ENCODE data around the gene TPRA1. TPM values are rescaled to one million over a fixed set of nuclear protein-coding genes. Genes with fewer than 3 reads are reported as not detected.

TPRA1 gene
- total RNA-seq, 1 experiment from 2014 or later: 35.1 TPM

DNA sequence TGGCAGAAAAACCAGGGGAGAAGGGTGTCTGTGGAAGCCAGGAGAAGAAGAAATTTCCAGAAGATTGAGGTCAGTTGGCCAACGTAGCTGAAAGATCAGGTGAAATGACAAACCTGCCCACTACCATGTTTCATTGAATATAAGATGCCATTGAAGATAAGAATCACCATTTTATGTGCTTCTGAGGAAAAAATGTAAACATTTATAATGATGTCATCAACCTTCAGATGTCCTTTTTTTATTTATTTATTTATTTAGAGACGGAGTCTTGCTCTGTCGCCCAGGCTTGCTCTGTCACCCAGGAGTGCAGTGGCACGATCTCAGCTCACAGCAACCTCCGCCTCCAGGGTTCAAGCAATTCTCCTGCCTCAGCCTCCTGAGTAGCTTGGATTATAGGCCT lies 33.5 kb upstream of the TPRA1 start (continued):
- TF ChIP-seq REST (IDR thresholded peaks at IDR 0.05; ENCODE audit: low read depth): no peak
- TF ChIP-seq ZNF274 (IDR thresholded peaks at IDR 0.05; ENCODE audit: low read depth, low read length): no peak
- TF ChIP-seq, protein P1, sequence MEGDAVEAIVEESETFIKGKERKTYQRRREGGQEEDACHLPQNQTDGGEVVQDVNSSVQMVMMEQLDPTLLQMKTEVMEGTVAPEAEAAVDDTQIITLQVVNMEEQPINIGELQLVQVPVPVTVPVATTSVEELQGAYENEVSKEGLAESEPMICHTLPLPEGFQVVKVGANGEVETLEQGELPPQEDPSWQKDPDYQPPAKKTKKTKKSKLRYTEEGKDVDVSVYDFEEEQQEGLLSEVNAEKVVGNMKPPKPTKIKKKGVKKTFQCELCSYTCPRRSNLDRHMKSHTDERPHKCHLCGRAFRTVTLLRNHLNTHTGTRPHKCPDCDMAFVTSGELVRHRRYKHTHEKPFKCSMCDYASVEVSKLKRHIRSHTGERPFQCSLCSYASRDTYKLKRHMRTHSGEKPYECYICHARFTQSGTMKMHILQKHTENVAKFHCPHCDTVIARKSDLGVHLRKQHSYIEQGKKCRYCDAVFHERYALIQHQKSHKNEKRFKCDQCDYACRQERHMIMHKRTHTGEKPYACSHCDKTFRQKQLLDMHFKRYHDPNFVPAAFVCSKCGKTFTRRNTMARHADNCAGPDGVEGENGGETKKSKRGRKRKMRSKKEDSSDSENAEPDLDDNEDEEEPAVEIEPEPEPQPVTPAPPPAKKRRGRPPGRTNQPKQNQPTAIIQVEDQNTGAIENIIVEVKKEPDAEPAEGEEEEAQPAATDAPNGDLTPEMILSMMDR (IDR thresholded peaks at IDR 0.05 in 2 of 3, conservative IDR thresholded peaks at IDR 0.05 in 1 of 3; ENCODE audit: borderline replicate concordance in 1 of 3, insufficient read depth in 1 of 3, low read depth in 2 of 3, low read length in 2 of 3): no peak
- no peak for TF ChIP-seq EGR1 (IDR thresholded peaks at IDR 0.05; ENCODE audit: low read depth)

- POLR2A ChIA-PET: no interaction called here
- H3K9me3 ChIP-seq (ENCODE audit: control insufficient read depth in 1 of 2, insufficient read depth in 1 of 2, low read depth in 1 of 2, low read length in 2 of 2): no peaks in the 10 kb centered on the region
- no peak overlapping the region for H3K4me3 ChIP-seq (replicated peaks in 1 of 2; ENCODE audit: low read depth in 1 of 2, low read length in 2 of 2)
- no peak for TF ChIP-seq SRF (IDR thresholded peaks at IDR 0.05; ENCODE audit: low read depth)
- TF ChIP-seq ZFX (IDR thresholded peaks at IDR 0.05): no peak
- TF ChIP-seq RAD21 (IDR thresholded peaks at IDR 0.05; ENCODE audit: low read depth): no peak
- no peak for TF ChIP-seq JUND (IDR thresholded peaks at IDR 0.05)
- no peak for TF ChIP-seq EZH2 (IDR thresholded peaks at IDR 0.05)
- TF ChIP-seq EGR1 (IDR thresholded peaks at IDR 0.05; ENCODE audit: low read depth): no peak
- TF ChIP-seq ZNF274 (IDR thresholded peaks at IDR 0.05; ENCODE audit: low read depth, low read length): no peak
- TF ChIP-seq EZH2phosphoT487 (IDR thresholded peaks at IDR 0.05; ENCODE audit: borderline replicate concordance): no peak
- no peak for TF ChIP-seq TCF7L2 (IDR thresholded peaks at IDR 0.05; ENCODE audit: borderline replicate concordance, extremely low read depth, insufficient read depth, insufficient read length)
- TF ChIP-seq, protein P1 (IDR thresholded peaks at IDR 0.05 in 2 of 3, conservative IDR thresholded peaks at IDR 0.05 in 1 of 3; ENCODE audit: borderline replicate concordance in 1 of 3, insufficient read depth in 1 of 3, low read depth in 2 of 3, low read length in 2 of 3): no peak
- no peak for TF ChIP-seq CEBPB (IDR thresholded peaks at IDR 0.05; ENCODE audit: low read depth)
- no peak for TF ChIP-seq CBX3 (IDR thresholded peaks at IDR 0.05; ENCODE audit: low read depth)
- no peak for TF ChIP-seq SIN3A (IDR thresholded peaks at IDR 0.05; ENCODE audit: low read depth)
- TF ChIP-seq POLR2AphosphoS5 (IDR thresholded peaks at IDR 0.05; ENCODE audit: low read depth, low read length): no peak
These were observed 32.4 kb upstream of the TPRA1 start for GRCh38 chr3:127622772-127623576.

More at GRCh38 chr3:127622772-127623576, 32.4 kb upstream of the TPRA1 start:
- no peaks in the 10 kb centered on the region for H3K4me1 ChIP-seq (ENCODE audit: control insufficient read depth in 1 of 2, insufficient read depth in 2 of 2, low read length in 2 of 2)
- no peak for DNase-seq (ENCODE audit: low read depth, low spot score)
- H3K27ac ChIP-seq (ENCODE audit: low read depth, low read length): no peak overlapping the region
- H2AFZ ChIP-seq (ENCODE audit: low read depth, low read length, poor library complexity, severe bottlenecking): no peak overlapping the region
- H3K9ac ChIP-seq (ENCODE audit: low read length): no peak overlapping the region
- BruUV-seq (replicated peaks): no TSS peak
- RAD21 ChIA-PET (ENCODE audit: low non-redundant PET in 1 of 2, low total read pairs in 2 of 2, uncharacterized antibody in 2 of 2, unreplicated experiment in 2 of 2): no interaction called here
- H3K27me3 ChIP-seq (ENCODE audit: insufficient read depth, low read length): peaks cover 13% of the 10 kb centered on the region; the same call in 1 of the 2 replicates
- no peaks in the 10 kb centered on the region for H3K9me2 ChIP-seq (ENCODE audit: insufficient read depth)
- peaks cover 12 to 33% of the 10 kb centered on the region in 2 experiments; a peak in 3 of 4 replicates for H3K36me3 ChIP-seq (ENCODE audit: control insufficient read depth in 1 of 2, insufficient read depth in 2 of 2, low read length in 2 of 2)
- intact Hi-C loops (cut with micrococcal nuclease): no loop called here
- CTCF ChIA-PET: no interaction called here
- H4K20me1 ChIP-seq (ENCODE audit: insufficient read depth): no peaks in the 10 kb centered on the region
- no peak overlapping the region for H3K4me2 ChIP-seq (ENCODE audit: low read length)
- ATAC-seq: peak; percentile 37; the same call in 1 of the 2 replicates
- H3K79me2 ChIP-seq (ENCODE audit: insufficient read depth, low read length): no peaks in the 10 kb centered on the region
